Loucy (cell line): ENCODE data around the gene OSM.

Experiments used
- H2AFZ ChIP-seq: fragments of 200-600 bp; sonication (generic); 2 replicates; pipeline ENCODE4 v1.6.0; 2016; ENCODE audit warnings: antibody characterized with exemption, mild to moderate bottlenecking, low read length, moderate library complexity
- H3F3A ChIP-seq: fragments of 200-600 bp; 2 replicates; pipeline ENCODE4 v1.6.0; 2016; ENCODE audit warnings: antibody characterized with exemption, low read depth, mild to moderate bottlenecking
- H3K27me3 ChIP-seq: fragments of 200-600 bp; sonication (generic); 2 replicates; pipeline ENCODE4 v1.6.1; 2014; ENCODE audit warnings: low read length, mild to moderate bottlenecking; ENCODE audit not compliant: insufficient read depth, poor library complexity, severe bottlenecking
- H3K36me3 ChIP-seq: fragments of 200-600 bp; sonication (generic); 2 replicates; pipeline ENCODE4 v1.6.1; 2016; ENCODE audit warnings: low read length; ENCODE audit not compliant: insufficient read depth
- H3K4me1 ChIP-seq: fragments of 200-600 bp; sonication (generic); 2 replicates; pipeline ENCODE4 v1.5.1; 2014; ENCODE audit warnings: low read length, mild to moderate bottlenecking; ENCODE audit not compliant: insufficient read depth, poor library complexity, severe bottlenecking
- H3K4me2 ChIP-seq: fragments of 200-600 bp; sonication (generic); 2 replicates; pipeline ENCODE4 v1.6.0; 2014; ENCODE audit warnings: antibody characterized with exemption, low read length, low read depth, mild to moderate bottlenecking; ENCODE audit not compliant: poor library complexity, severe bottlenecking
- H3K4me3 ChIP-seq: fragments of 200-600 bp; sonication (generic); 2 replicates; pipeline ENCODE4 v1.5.1; 2014; ENCODE audit warnings: low read length, mild to moderate bottlenecking, mixed read lengths; ENCODE audit not compliant: poor library complexity, severe bottlenecking
- H3K79me2 ChIP-seq: fragments of 200-600 bp; sonication (generic); 2 replicates; pipeline ENCODE4 v1.6.1; 2014; ENCODE audit warnings: low read length; ENCODE audit not compliant: insufficient read depth
- H3K9ac ChIP-seq: fragments of 200-600 bp; sonication (generic); 2 replicates; pipeline ENCODE4 v1.6.0; 2014; ENCODE audit warnings: mild to moderate bottlenecking, low read depth, low read length, moderate library complexity; ENCODE audit not compliant: poor library complexity, severe bottlenecking
- H3K9me2 ChIP-seq: fragments of 200-600 bp; sonication (generic); replicated peaks from 2 replicates; pipeline ENCODE4 v1.6.1; 2016; ENCODE audit warnings: low read depth, low read length, mixed read lengths
- H3K9me3 ChIP-seq: fragments of 200-600 bp; sonication (generic); 2 replicates; pipeline ENCODE4 v1.6.1; 2014; ENCODE audit warnings: mild to moderate bottlenecking, antibody characterized with exemption, low read length, low read depth; ENCODE audit not compliant: insufficient read depth
- H4K20me1 ChIP-seq: fragments of 200-600 bp; sonication (generic); 2 replicates; pipeline ENCODE4 v1.6.0; 2014; ENCODE audit warnings: antibody characterized with exemption, low read length, mild to moderate bottlenecking; ENCODE audit not compliant: insufficient read depth, poor library complexity, severe bottlenecking
- EZH2phosphoT487 ChIP-seq: fragments of 200-600 bp; IDR thresholded peaks from 2 replicates; pipeline ENCODE4 v1.6.1; 2018; ENCODE audit warnings: antibody characterized with exemption, mild to moderate bottlenecking, moderate library complexity, borderline replicate concordance
- TF ChIP-seq, protein P1 (sequence below): fragments of 200-600 bp; sonication (generic); conservative IDR thresholded peaks from 2 replicates; pipeline ENCODE4 v1.5.1; 2014; ENCODE audit warnings: mild to moderate bottlenecking, antibody characterized with exemption, low read length

OSM gene

DNA sequence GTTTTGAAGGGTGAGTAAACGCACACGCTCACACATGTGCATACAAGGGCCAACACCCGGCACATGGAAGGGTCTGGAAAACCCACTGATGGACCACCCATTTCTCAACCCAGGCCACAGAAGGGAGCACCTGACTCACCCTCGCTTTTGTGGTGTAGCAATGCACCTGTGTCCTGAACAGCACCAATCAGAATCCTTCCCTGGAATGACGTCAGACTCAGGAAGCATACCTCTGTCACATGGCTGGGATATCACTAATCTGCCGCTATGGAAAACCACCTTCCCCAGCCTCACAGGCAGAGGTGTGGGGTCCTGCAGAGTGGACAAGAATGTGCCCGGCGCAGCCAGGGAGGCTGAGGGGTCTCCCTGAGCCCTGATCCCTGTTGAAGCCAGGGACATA is 9.0 kb upstream of the OSM start:
- TF ChIP-seq, protein P1, sequence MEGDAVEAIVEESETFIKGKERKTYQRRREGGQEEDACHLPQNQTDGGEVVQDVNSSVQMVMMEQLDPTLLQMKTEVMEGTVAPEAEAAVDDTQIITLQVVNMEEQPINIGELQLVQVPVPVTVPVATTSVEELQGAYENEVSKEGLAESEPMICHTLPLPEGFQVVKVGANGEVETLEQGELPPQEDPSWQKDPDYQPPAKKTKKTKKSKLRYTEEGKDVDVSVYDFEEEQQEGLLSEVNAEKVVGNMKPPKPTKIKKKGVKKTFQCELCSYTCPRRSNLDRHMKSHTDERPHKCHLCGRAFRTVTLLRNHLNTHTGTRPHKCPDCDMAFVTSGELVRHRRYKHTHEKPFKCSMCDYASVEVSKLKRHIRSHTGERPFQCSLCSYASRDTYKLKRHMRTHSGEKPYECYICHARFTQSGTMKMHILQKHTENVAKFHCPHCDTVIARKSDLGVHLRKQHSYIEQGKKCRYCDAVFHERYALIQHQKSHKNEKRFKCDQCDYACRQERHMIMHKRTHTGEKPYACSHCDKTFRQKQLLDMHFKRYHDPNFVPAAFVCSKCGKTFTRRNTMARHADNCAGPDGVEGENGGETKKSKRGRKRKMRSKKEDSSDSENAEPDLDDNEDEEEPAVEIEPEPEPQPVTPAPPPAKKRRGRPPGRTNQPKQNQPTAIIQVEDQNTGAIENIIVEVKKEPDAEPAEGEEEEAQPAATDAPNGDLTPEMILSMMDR: no peak
- no peak for TF ChIP-seq EZH2phosphoT487
- H2AFZ ChIP-seq: no peak overlapping the region
- H3K4me1 ChIP-seq: peaks cover 15% of the 10 kb centered on the region
- no peak overlapping the region for H3K9ac ChIP-seq
- H4K20me1 ChIP-seq: no peaks in the 10 kb centered on the region
- H3K27me3 ChIP-seq: no peaks in the 10 kb centered on the region
- no peaks in the 10 kb centered on the region for H3F3A ChIP-seq
- no peaks in the 10 kb centered on the region for H3K36me3 ChIP-seq
- H3K9me3 ChIP-seq: no peaks in the 10 kb centered on the region
- H3K4me3 ChIP-seq: no peak overlapping the region
- no peak overlapping the region for H3K4me2 ChIP-seq
- H3K9me2 ChIP-seq: no peaks in the 10 kb centered on the region
- no peaks in the 10 kb centered on the region for H3K79me2 ChIP-seq

DNA sequence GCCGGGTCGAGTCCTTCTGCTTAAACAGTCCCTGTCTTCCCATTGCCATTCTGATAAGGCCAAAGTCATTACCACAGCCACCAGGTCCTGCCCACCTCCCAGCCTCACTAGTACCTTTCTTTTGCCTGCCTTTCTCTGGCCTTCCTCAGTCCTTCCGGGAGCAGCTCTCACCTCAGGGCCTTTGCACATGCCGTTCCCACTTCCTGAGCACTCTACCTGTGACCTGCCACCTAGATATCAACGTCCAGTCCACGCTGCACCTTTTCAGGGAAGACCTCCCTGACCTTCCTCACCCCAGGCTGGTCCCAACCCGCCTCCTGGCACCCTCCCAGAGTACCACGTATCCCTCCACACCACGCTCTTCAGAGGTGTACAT is 7.8 kb upstream of the OSM start:
- TF ChIP-seq, protein P1: no peak
- no peak for TF ChIP-seq EZH2phosphoT487
- Histone ChIP-seq H3K27me3 (no peaks in the 10 kb centered on the region), H4K20me1 (no peaks in the 10 kb centered on the region), H3K4me1 (peaks cover 15% of the 10 kb centered on the region), H3K36me3 (no peaks in the 10 kb centered on the region), H3K4me3 (no peak overlapping the region), H3K79me2 (no peaks in the 10 kb centered on the region), H3K9me3 (no peaks in the 10 kb centered on the region), H3K9me2 (no peaks in the 10 kb centered on the region), H3K4me2 (no peak overlapping the region), H3F3A (no peaks in the 10 kb centered on the region), H2AFZ (no peak overlapping the region), H3K9ac (no peak overlapping the region)

DNA sequence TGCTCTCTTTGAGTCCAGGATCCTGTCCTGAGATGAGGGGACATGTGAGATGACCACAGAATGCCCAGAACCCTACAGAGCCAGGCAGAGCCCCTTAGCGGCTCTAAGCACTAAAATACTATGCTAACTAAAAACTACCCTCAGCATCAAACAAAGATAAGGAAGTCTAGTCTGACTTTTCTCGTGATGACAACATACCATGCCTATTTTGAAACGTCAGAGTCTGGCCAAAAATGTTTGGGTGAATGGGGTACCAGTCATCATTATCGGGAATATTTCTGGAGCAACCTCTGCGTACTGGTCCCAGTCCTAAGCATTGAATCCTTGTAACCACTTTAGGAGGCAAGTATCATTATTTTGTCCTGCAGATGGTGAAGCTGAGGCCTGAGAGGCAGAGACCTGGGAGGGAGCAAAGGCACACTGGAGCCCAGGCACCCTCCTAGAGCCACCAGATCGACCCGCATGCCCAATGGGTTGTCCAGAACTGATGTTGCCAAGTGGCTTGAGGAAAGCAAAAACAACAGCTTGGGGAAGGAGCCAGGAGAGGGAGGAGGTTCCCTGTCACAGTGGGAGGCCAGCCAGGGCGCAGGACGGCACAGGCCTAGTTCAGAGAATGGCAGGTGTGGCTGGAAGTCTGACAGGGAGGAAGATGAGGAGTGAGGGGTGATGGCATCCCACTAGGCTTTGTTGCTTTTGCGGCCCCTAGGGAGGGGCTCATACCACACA is 7.2 kb upstream of the OSM start:
- no peaks in the 10 kb centered on the region for H3K9me3 ChIP-seq
- H3K9ac ChIP-seq: no peak overlapping the region
- H3K4me2 ChIP-seq: no peak overlapping the region
- H4K20me1 ChIP-seq: no peaks in the 10 kb centered on the region
- H3K9me2 ChIP-seq: no peaks in the 10 kb centered on the region
- no peaks in the 10 kb centered on the region for H3K27me3 ChIP-seq
- no peak overlapping the region for H2AFZ ChIP-seq
- H3K79me2 ChIP-seq: peaks cover 2% of the 10 kb centered on the region; the same call in 1 of the 2 replicates
- H3K36me3 ChIP-seq: no peaks in the 10 kb centered on the region; the same call in 1 of the 2 replicates
- peaks cover 15% of the 10 kb centered on the region for H3K4me1 ChIP-seq
- TF ChIP-seq, protein P1: no peak
- no peak for TF ChIP-seq EZH2phosphoT487
- no peak overlapping the region for H3K4me3 ChIP-seq
- H3F3A ChIP-seq: no peaks in the 10 kb centered on the region
